ENCODE data around the gene TMUB1.

DNA sequence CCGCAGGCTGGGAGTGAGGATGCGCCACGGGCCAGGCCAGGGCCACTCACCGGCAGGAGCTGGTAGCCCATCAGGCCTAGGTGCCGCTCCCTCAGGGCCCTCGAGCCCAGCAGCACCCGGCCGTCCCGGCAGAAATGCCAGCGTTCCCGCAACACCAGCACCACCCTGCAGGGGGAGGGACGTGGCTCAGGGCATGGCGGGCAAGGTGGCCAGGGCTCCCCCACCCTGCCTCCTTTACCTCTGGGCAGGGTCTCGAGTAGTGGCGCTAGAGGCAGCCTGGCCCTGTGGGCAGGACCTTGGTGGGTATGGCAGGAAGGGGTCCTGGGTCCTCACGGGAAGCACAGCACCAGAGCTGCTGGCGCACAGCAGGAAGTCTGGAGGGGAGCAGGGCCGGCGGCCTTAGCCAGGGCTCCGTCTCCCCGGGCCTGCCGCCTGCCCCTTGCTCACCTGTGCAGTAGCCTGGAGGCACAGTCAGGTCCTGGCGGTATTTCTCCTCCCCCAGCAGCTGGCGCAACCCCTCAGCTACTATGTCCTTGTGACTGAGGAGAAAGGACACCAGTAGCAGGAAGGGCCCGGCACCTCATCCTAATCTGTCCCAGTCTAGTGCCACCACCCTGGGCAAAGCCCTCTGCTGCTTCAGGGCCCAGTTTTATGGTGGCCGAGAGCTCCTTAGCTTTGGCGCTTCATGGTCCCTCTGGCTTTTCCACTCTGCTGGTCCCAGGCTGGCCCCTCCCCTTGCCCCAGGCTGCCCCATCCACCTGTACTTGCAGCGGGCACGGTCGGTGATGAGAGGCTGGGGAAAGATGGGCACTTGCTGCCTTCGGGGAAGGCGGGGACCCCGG is 6.2 kb downstream of the TMUB1 start:
- TF ChIP-seq, protein P1, sequence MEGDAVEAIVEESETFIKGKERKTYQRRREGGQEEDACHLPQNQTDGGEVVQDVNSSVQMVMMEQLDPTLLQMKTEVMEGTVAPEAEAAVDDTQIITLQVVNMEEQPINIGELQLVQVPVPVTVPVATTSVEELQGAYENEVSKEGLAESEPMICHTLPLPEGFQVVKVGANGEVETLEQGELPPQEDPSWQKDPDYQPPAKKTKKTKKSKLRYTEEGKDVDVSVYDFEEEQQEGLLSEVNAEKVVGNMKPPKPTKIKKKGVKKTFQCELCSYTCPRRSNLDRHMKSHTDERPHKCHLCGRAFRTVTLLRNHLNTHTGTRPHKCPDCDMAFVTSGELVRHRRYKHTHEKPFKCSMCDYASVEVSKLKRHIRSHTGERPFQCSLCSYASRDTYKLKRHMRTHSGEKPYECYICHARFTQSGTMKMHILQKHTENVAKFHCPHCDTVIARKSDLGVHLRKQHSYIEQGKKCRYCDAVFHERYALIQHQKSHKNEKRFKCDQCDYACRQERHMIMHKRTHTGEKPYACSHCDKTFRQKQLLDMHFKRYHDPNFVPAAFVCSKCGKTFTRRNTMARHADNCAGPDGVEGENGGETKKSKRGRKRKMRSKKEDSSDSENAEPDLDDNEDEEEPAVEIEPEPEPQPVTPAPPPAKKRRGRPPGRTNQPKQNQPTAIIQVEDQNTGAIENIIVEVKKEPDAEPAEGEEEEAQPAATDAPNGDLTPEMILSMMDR (IDR thresholded peaks at IDR 0.05): no peak
- no peak for TF ChIP-seq POLR2A (IDR thresholded peaks at IDR 0.05)
- TF ChIP-seq POLR2AphosphoS5 (IDR thresholded peaks at IDR 0.05; ENCODE audit: insufficient read depth in 1 of 2, low read depth in 1 of 2): no peak
